GM19193 (cell line): ENCODE data around the gene SURF1.

ENCODE experiments used
- POLR2A ChIP-seq: IDR thresholded peaks from 4 replicates; pipeline ENCODE4 v1.6.1; 2011; ENCODE audit not compliant: insufficient read depth, insufficient read length; ENCODE audit errors: extremely low read depth

SURF1 gene

DNA sequence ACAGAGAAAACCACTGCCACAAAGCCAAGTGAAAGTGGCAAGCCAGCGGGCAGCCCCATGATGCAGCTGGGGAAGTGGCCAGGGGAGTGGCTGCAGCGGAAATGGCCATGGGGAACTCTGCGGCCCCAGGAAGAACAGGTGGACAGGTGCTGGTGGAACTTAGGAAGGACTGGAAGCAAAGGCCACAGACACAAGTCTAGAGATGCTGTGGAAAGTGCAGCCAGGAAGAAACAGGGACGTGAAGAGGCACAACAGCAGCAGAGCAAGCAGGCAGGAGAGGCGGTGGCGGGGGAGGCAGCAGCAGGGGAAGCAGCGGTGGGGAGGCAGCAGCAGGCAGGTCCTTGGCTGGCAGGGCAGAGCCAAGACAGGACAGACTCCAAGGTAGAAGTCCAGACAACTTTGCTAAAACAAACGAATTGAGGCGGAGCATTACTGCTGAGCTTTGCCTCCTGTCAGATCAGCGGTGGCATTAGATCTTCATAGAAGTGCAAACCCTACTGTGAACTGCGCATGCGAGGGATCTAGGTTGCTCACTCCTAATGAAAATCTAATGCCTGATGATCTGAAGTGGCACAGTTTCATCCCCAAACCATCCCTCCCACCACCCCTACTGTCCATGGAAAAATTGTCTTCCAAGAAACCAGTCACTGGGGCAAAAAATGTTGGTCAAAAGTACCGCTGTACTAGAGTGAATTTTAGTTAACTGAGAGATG lies 32.1 kb downstream of the SURF1 start:
- TF ChIP-seq POLR2A, result no peak

DNA sequence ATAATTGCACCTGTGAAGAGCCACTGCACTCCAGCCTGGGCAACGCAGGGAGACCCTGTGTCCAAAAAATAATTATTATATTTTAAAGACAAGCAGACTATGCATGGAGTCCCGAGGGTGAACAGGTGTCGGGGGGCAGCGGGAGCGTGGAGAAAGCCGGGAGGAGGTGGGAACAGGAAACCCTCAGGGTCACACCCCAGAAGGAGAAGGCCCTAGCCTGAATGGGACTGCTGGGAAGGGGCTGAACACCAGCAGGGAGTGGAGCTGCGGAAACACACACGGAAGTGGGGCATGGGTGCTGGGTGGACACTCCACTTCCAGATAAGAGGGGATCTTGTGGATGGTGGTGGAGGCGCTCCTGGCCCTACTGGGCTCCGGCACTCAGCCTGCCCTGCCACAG lies 33.1 kb downstream of the SURF1 start:
- TF ChIP-seq POLR2A, result no peak

DNA sequence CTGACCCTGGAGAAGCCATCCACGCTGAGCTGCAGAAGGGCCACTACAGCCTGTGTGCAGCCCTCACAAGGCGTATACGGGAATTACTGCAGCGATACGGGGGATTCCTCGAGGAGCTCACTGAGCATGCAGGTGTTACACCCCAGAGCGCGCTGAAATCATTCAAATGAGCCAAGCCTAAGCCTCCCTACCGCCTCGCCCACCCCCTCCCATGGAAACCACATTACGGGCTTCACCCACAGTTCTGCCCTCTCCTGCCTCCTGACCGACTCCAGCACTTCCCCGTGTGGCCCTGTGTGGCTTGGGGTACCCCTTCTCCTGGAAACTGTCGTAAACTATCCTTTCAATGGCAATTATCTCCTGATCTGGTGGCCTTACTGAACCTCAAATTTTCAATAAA lies 33.6 kb downstream of the SURF1 start:
- no peak for TF ChIP-seq POLR2A

DNA sequence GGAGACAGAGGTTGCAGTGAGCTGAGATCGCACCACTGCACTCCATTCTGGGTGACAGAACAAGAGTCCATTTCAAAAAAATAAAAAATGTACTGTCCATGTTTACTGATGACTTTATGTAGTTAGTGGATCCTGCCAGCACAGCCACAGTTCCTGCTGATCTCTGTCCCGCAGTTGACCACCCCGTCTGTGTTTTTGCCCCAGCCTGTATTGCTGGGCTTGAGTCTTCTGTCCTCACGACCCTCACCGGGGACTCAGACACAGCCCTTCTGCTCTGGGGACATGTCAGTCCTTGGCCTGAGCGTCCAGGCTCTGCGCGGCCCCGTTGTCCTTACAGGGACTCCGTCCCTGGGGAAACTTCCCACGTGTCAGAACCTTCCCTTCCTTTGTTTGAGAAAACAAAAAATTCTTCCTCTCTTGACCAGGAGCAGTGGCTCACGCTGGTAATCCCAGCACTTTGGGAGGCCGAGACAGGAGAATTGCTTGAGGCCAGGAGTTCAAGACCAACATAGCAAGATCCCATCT lies 34.8 kb downstream of the SURF1 start:
- no peak for TF ChIP-seq POLR2A

DNA sequence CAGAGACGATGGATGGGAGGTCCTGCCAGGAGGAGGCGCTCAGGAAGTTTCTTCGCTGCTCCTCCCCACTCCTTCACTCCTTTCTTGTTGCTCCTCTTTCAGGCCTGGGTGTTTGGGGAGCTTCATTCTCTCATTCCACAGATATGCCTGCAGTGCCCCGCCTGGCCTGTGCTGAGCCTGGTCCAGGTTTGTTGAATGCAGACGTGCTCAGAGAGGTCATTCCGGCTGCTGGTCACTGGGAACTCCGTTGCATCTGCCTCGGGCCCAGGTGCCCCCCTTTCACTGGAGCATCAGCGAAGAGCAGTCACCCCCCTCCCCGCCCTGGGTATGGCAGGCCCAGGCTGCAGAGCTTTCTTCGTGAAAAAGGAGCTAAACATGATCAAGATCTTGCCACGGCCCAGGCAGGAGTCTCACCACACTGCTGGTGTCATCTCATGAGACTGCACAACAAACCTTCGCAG lies 35.8 kb downstream of the SURF1 start:
- TF ChIP-seq POLR2A, result no peak

DNA sequence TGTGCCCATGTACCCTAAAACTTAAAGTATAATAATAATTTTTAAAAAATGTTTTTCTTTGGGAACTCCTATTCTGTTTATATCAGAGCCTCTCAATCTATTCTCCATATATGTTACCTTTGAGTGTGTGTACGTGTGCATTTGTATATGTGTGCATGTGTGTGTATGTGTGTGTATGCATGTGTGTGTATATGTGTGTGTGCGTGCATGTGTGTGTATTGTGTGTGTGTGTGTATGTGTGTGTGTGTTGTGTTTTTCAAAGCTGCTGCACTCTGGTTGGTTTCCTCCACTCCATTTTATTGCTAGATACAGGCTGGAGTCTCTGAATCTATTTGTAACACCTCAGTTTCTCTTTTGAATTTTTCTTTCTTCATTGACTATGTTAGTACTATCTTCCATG lies 40.3 kb downstream of the SURF1 start:
- TF ChIP-seq POLR2A, result no peak

DNA sequence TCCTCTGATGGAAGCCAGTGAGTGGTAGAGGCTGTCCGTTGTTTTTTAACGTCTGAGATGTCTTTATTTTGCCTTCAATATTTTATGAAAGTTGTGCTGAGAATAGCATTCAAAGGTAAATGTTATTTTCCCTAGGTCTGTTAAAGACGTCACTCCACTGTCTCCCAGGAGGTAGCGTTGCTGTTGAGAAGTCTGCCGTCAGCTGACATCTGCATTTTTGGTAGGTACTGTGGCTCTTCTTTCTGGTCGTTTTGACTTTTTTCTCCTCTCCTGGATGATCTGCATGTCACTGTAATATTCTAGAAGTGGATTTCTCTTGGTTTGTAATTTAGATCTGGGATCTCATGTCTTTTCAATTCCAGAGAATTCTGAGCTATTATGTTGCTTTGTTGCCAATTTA lies 46.7 kb downstream of the SURF1 start:
- TF ChIP-seq POLR2A, result no peak

DNA sequence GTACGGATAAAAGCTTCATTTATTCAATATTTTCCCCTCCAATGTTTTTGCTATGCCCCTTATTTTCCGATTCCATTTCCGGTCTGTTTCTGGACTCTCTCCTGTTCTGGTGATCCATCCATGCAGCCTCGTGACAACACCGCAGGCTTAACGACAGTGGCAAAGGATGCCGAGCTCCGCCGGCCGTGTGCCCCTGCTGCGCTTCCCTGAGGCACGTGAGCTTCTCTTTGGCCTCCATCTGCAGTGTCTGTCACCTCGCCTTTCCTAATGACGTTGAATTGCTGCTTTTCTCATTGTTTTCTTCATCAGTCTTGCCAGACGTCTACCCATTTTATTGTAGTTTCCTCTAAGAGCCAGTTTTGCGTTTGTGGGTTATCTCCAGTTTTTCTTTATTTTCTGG lies 49.0 kb downstream of the SURF1 start:
- no peak for TF ChIP-seq POLR2A

DNA sequence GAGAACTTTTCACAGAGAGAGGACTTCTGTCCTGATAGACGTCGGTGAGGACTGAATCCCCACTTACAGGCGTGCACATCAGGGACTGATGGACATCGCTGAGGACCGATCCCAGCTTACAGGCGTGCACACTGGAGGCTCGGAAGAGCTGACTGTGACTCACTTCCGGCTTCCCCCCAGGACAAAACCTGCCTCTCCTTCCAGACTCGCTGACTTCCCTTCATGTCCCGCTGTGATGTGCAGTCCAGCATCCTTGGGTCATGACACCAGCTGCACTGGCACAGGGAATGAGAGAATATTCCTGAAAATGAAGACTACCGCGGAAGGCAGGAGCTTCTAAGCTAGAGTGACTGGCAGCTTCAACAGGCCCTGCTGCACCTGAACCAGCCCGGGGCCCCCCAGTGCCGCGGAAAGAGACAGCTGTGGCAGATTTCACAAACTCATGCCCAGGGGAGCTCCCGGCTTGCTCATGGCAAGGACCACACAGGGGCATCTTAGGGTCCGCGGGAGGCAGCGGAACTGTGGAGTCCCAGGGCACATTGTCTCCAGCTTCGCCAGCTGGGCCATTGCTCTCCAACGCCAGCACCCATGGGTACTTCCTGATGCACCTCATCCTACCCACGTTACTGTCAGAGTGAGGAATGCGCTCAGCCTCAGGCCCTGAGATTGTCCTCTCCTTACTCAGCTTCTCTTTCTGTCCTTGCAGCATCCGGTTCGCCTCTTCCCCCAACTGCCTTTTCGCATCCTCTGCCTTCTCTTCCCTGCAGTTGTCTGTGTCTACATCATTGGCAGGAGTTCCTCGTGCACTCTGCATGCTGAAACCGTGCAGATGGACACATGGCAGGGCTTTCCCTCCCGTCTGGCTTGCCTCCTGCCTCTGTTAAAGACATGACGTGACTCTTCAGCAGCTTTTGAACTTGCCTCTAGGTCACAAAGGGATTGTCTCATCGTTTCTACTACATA lies 49.8 kb downstream of the SURF1 start:
- no peak for TF ChIP-seq POLR2A

DNA sequence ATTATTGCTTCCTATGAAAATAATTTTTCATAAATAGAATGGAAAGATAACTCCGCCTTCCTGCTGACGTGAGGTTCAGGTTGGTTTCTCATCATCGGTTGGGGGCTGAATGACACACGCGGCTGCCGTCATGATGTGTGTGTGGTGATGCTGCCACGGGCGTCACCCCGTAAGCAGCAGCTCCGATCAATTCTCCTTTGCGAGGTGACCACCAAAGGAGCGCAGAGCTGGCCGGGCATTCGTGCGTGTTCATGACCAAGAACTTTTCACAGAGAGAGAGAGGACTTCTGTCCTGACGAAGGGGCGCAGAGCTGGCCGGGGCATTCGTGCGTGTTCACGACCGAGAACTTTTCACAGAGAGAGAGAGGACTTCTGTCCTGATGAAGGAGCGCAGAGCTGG lies 50.6 kb downstream of the SURF1 start:
- TF ChIP-seq POLR2A, result no peak

DNA sequence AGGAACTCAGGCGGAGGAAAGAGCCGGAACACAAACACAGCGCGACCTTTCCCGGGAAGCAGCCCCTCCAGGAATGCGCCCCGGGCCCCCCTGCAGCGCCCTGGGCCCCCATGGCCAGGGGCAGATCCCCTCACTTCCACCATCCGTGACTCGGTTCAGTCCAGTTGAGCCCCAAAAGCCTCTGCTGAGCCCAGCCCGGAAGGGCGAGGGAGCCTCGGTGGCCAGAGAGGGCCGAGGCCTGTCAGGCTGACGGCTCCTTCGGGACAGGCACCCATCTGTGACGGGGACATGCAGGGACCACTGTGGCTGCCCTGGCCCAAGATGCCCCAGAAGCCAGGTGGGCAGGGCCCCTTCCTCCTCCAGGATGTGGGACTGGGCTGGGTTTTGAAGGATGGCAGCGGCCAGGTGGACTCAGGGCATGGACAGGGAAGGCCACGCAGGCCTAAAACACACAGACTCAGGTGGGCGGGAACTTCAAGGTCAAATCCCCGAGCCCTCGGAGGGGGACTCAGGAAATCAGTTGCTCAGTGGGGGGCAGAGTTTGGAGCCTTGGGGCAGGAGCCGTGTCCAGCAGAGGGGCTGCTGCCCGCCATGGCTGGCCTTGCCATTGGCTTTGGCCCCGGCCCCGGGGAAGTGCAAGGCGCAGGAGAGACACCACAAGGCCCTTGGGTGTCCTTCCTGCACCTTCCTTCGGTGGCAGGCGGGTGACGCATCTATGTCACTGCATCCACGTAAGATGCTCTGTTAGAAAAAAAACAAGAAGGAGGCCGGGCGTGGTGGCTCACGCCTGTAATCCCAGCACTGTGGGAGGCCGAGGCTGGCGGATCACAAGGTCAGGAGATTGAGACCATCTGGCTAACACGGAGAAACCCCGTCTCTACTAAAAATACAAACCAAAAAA lies 51.6 kb downstream of the SURF1 start:
- no peak for TF ChIP-seq POLR2A

DNA sequence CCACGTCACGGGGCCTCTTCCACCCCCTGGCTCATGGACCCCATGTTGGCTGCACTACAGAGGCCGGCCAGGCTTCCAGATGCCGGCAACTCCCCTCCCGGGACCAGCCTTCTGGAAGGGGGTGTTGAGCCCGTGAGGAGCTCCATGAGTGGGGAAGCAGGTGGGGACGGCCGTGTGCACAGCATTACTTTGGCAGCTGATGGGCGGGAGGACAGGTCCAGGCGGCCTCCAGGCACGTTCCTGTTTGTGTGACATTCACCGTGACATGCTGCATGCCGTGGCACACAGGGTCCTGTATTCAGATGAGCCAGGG lies 52.2 kb downstream of the SURF1 start:
- TF ChIP-seq POLR2A, result no peak

DNA sequence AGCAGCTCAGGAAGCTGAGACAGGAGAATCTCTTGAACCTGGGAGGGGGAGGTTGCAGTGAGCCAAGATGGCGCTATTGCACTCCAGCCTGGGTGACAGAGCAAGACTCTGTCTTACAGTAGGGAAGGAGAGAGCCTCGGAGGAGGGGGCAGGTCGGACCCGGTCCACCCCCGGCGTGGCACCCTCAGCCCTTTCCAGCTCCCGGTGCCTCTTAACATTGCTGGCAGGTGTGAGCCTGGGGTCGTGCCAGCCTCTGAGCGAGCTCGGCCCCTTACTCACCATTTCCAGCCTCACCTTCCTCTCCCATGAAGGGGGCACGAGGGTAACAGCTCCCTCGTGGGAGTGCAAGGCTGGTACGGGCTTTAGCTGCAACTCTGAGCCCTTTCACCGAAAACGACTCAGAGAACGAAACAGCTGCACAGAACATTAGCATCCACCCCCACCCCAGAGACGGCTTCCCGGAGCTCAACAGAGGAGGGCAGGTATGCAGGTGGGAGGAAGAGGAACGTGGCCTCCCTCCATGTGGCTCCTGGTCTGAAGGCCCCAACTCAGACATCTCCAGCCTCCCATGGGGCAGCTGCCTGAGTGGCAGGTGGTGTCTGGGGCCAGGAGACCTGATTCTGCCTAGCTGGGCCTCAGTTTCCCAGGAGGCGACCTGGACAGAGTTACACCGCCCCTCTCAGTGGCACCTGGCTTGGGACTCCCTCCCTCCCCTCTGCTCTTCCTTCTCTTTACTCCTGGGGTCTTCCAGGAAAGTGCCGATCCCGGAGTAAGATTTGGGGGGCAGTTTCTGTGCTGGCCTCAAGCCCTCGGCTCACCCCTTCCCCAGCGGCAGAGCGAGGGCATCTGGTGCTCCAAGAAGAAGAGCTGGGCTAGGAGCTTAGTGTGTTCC lies 52.8 kb downstream of the SURF1 start:
- no peak for TF ChIP-seq POLR2A
